H1 (cell line): ENCODE data around the gene KIF5C. TPM values are rescaled to one million over a fixed set of nuclear protein-coding genes. Genes with fewer than 3 reads are reported as not detected.

Source experiments
- CTCF ChIA-PET: fragments of 300-600 bp; sonication (Branson Sonifier 250); formaldehyde crosslinking; loops from one replicate; lab custom pipeline; 2021; ENCODE audit not compliant: partially characterized antibody; lab: Charles Lee
- POLR2A ChIA-PET: fragments of 300-600 bp; sonication (Branson Sonifier 250); formaldehyde crosslinking; loops from one replicate; lab custom pipeline; 2021; ENCODE audit warnings: inconsistent platforms; ENCODE audit not compliant: partially characterized antibody; lab: Charles Lee
- DNase-seq, 2 experiments: peaks; one replicate each; pipeline versions ENCODE4 v3.0.0 to v3.0.0-alpha.2; 2010 to 2022; ENCODE audit warnings: low spot score in 2 of 2, low read depth in 1 of 2, mixed read lengths in 1 of 2
- FAIRE-seq: peaks from 2 replicates; lab custom pipeline; 2011; peaks lifted over from hg19 to GRCh38; lab: Jason Lieb, UNC
- H2AFZ ChIP-seq: 2 replicates; pipeline ENCODE4 v1.8.1; 2012; ENCODE audit warnings: low read length, inconsistent platforms
- H2AK5ac ChIP-seq: 2 replicates; pipeline ENCODE4 v1.6.1; 2013; ENCODE audit warnings: low read depth, low read length
- H2BK120ac ChIP-seq: replicated peaks from 2 replicates; pipeline ENCODE3; 2013; ENCODE audit warnings: low read depth, low read length, inconsistent platforms
- H2BK12ac ChIP-seq: 2 replicates; pipeline ENCODE4 v1.6.1; 2013; ENCODE audit warnings: low read depth, low read length
- H2BK15ac ChIP-seq: 2 replicates; pipeline ENCODE4 v1.6.1; 2013; ENCODE audit warnings: low read length
- H2BK20ac ChIP-seq: 2 replicates; pipeline ENCODE4 v1.6.1; 2013; ENCODE audit warnings: low read length
- H2BK5ac ChIP-seq: 2 replicates; pipeline ENCODE4 v1.6.1; 2013; ENCODE audit warnings: low read depth, low read length
- H3K14ac ChIP-seq: 2 replicates; pipeline ENCODE4 v1.6.1; 2013; ENCODE audit warnings: inconsistent platforms; ENCODE audit not compliant: insufficient read length
- H3K18ac ChIP-seq: 2 replicates; pipeline ENCODE4 v1.6.1; 2013; ENCODE audit warnings: low read length; ENCODE audit errors: extremely low read depth
- H3K23ac ChIP-seq: 2 replicates; pipeline ENCODE4 v1.6.1; 2013; ENCODE audit warnings: inconsistent platforms; ENCODE audit not compliant: insufficient read length
- H3K23me2 ChIP-seq: 2 replicates; pipeline ENCODE4 v1.6.1; 2013; ENCODE audit warnings: low read depth, low read length
- H3K27ac ChIP-seq: 2 replicates; pipeline ENCODE4 v1.6.1; 2011; ENCODE audit warnings: low read depth, low read length, inconsistent platforms
- H3K27me3 ChIP-seq, 4 experiments: replicated peaks in 1 of 4; 1 replicate in 1 of 4; 2 replicates in 3 of 4; pipeline versions ENCODE4 v1.6.1 to v1.8.1; 2011 to 2013; ENCODE audit warnings: low read length in 3 of 4, mild to moderate bottlenecking in 3 of 4, inconsistent platforms in 2 of 4, mixed read lengths in 2 of 4, moderate library complexity in 1 of 4; ENCODE audit not compliant: control insufficient read depth in 3 of 4, insufficient read depth in 3 of 4; ENCODE audit errors: extremely low read depth in 1 of 4
- H3K36me3 ChIP-seq, 4 experiments: 2 replicates each; pipeline versions ENCODE4 v1.6.1 to v1.8.1; 2011 to 2013; ENCODE audit warnings: mild to moderate bottlenecking in 4 of 4, low read length in 3 of 4, moderate library complexity in 2 of 4, control low read depth in 1 of 4, inconsistent platforms in 1 of 4; ENCODE audit not compliant: insufficient read depth in 4 of 4, control insufficient read depth in 2 of 4
- H3K4ac ChIP-seq: replicated peaks from 2 replicates; pipeline ENCODE3; 2013; ENCODE audit warnings: low read length, low read depth, mixed read lengths, inconsistent platforms; ENCODE audit not compliant: insufficient read length
- H3K4me1 ChIP-seq, 4 experiments: replicated peaks in 1 of 4; 1 replicate in 1 of 4; 2 replicates in 3 of 4; pipeline versions ENCODE4 v1.6.1 to v1.8.1; 2011 to 2013; ENCODE audit warnings: low read length in 3 of 4, inconsistent platforms in 2 of 4, mixed read lengths in 1 of 4; ENCODE audit not compliant: insufficient read depth in 4 of 4, control insufficient read depth in 3 of 4
- H3K4me2 ChIP-seq, 2 experiments: 2 replicates each; pipeline versions ENCODE4 v1.6.1 to v1.8.1; 2011 to 2013; ENCODE audit warnings: low read depth in 2 of 2, low read length in 2 of 2, control low read depth in 1 of 2, inconsistent platforms in 1 of 2, mild to moderate bottlenecking in 1 of 2; ENCODE audit not compliant: insufficient read depth in 1 of 2
- H3K4me3 ChIP-seq, 4 experiments: fragments of 200-600, 300-600 bp in 1 of 4; sonication (generic), shearing (Covaris generic), sonication (Bioruptor Twin) in 1 of 4; 2 replicates each; pipeline versions ENCODE4 v1.5.1 to v1.8.1; 2011 to 2016; ENCODE audit warnings: low read length in 4 of 4, low read depth in 3 of 4, control low read depth in 2 of 4, inconsistent platforms in 2 of 4, mild to moderate bottlenecking in 2 of 4, mixed read lengths in 1 of 4, moderate library complexity in 1 of 4; ENCODE audit not compliant: insufficient read depth in 2 of 4; ENCODE audit errors: extremely low read depth in 1 of 4
- H3K56ac ChIP-seq: replicated peaks from 2 replicates; pipeline ENCODE3; 2013; ENCODE audit warnings: low read depth, mild to moderate bottlenecking, mixed read lengths, low read length, inconsistent platforms; ENCODE audit not compliant: insufficient read length
- H3K79me1 ChIP-seq: 2 replicates; pipeline ENCODE4 v1.6.1; 2013; ENCODE audit warnings: low read depth, low read length, control low read depth
- H3K79me2 ChIP-seq, 2 experiments: 2 replicates each; pipeline versions ENCODE4 v1.6.1 to v1.8.1; 2012 to 2013; ENCODE audit warnings: low read length in 2 of 2, mild to moderate bottlenecking in 2 of 2, inconsistent platforms in 1 of 2; ENCODE audit not compliant: insufficient read depth in 2 of 2, control insufficient read depth in 1 of 2
- H3K9ac ChIP-seq, 4 experiments: replicated peaks in 1 of 4; 1 replicate in 1 of 4; 2 replicates in 3 of 4; pipeline versions ENCODE4 v1.6.1 to v1.8.1; 2011 to 2013; ENCODE audit warnings: low read depth in 3 of 4, low read length in 3 of 4, control low read depth in 2 of 4, mild to moderate bottlenecking in 2 of 4, moderate library complexity in 2 of 4, inconsistent platforms in 1 of 4; ENCODE audit errors: extremely low read depth in 1 of 4
- H3K9me3 ChIP-seq, 2 experiments: 2 replicates each; pipeline versions ENCODE4 v1.6.1 to v1.8.1; 2012 to 2013; ENCODE audit warnings: mild to moderate bottlenecking in 2 of 2, moderate library complexity in 2 of 2, control low read depth in 1 of 2, inconsistent platforms in 1 of 2, low read depth in 1 of 2, low read length in 1 of 2, mixed read lengths in 1 of 2; ENCODE audit not compliant: insufficient read depth in 2 of 2
- H4K20me1 ChIP-seq, 2 experiments: replicated peaks in 1 of 2; 2 replicates each; pipeline versions ENCODE3 to v1.8.1; 2011 to 2013; ENCODE audit warnings: inconsistent platforms in 2 of 2, low read length in 2 of 2, mild to moderate bottlenecking in 1 of 2; ENCODE audit not compliant: insufficient read depth in 2 of 2, control insufficient read depth in 1 of 2
- H4K5ac ChIP-seq: 2 replicates; pipeline ENCODE4 v1.6.1; 2013; ENCODE audit warnings: low read length, low read depth, mixed read lengths, inconsistent platforms; ENCODE audit not compliant: insufficient read length
- H4K8ac ChIP-seq: 2 replicates; pipeline ENCODE4 v1.8.0; 2013; ENCODE audit warnings: mild to moderate bottlenecking, moderate library complexity, low read length, inconsistent platforms; ENCODE audit not compliant: insufficient read depth; ENCODE audit errors: extremely low read depth
- H4K91ac ChIP-seq: replicated peaks from 2 replicates; pipeline ENCODE3; 2013; ENCODE audit warnings: low read length, mixed read lengths, inconsistent platforms; ENCODE audit not compliant: insufficient read length
- CHD1 ChIP-seq: IDR thresholded peaks from 2 replicates; pipeline ENCODE4 v1.6.1; 2012; ENCODE audit warnings: low read depth, low read length, improper control_type of control experiment
- FOSL1 ChIP-seq: IDR thresholded peaks from 2 replicates; pipeline ENCODE4 v1.6.1; 2011; ENCODE audit warnings: mild to moderate bottlenecking, low read depth, low read length, moderate library complexity; ENCODE audit not compliant: insufficient read depth
- JUN ChIP-seq: IDR thresholded peaks from 2 replicates; pipeline ENCODE4 v1.6.1; 2011; ENCODE audit warnings: low read depth, mild to moderate bottlenecking, improper control_type of control experiment, low read length
- POLR2A ChIP-seq, 2 experiments: IDR thresholded peaks; 1 replicate in 1 of 2; 2 replicates in 1 of 2; pipeline ENCODE4 v1.6.1; 2011; ENCODE audit warnings: low read depth in 2 of 2, low read length in 2 of 2, mild to moderate bottlenecking in 2 of 2; ENCODE audit errors: control extremely low read depth in 1 of 2
- POU5F1 ChIP-seq: IDR thresholded peaks from 2 replicates; pipeline ENCODE4 v1.6.1; 2011; ENCODE audit warnings: low read depth, mild to moderate bottlenecking, low read length, moderate library complexity
- RBBP5 ChIP-seq: IDR thresholded peaks from 2 replicates; pipeline ENCODE4 v1.7.1; 2012; ENCODE audit warnings: low read depth, mild to moderate bottlenecking, inconsistent platforms, low read length, moderate library complexity, borderline replicate concordance
- RNF2 ChIP-seq: fragments of 200-900, 300-1000 bp; sonication (generic); IDR thresholded peaks from 2 replicates; pipeline ENCODE4 v1.7.1; 2016; ENCODE audit warnings: borderline replicate concordance, low read depth, mild to moderate bottlenecking, antibody characterized with exemption, low read length; ENCODE audit not compliant: poor library complexity, severe bottlenecking; ENCODE audit errors: missing control alignments
- SIX5 ChIP-seq: IDR thresholded peaks from 2 replicates; pipeline ENCODE4 v1.6.1; 2011; ENCODE audit warnings: mild to moderate bottlenecking, low read depth, low read length
- SP2 ChIP-seq: IDR thresholded peaks from 2 replicates; pipeline ENCODE4 v1.6.1; 2012; ENCODE audit warnings: mild to moderate bottlenecking, low read length, inconsistent platforms
- SP4 ChIP-seq: IDR thresholded peaks from 2 replicates; pipeline ENCODE4 v1.6.1; 2012; ENCODE audit warnings: low read length, inconsistent platforms
- TEAD4 ChIP-seq: IDR thresholded peaks from 2 replicates; pipeline ENCODE4 v1.6.1; 2012; ENCODE audit warnings: low read depth, low read length, inconsistent platforms, mixed read lengths
- WGBS, 2 experiments: shearing (Covaris generic) in 1 of 2; methylation state at CpG; one replicate each; pipeline versions ENCODE4 v1.1.6 to v1.1.7; 2013 to 2015; ENCODE audit warnings: low lambda C conversion rate in 2 of 2, mixed read lengths in 2 of 2, inconsistent platforms in 1 of 2, low coverage in 1 of 2, missing lambda C conversion rate in 1 of 2; ENCODE audit not compliant: insufficient replicate concordance in 2 of 2, insufficient coverage in 1 of 2, insufficient read length in 1 of 2; ENCODE audit errors: extremely low coverage in 1 of 2, missing lambda C conversion rate in 1 of 2; 5-methylcytosine and 5-hydroxymethylcytosine counted together
- polyA plus RNA-seq, 7 experiments: library from polyadenylated mRNA; depleted of rRNA in 3 of 7; stranded (reverse) in 5 of 7; unstranded in 2 of 7; fragments of >200 nt in 5 of 7; fragments of 200-250 nt in 2 of 7; gene quantifications; 1 replicate in 5 of 7; 2 replicates in 1 of 7; 4 replicates in 1 of 7; pipeline versions ENCODE4 v1.2.1 to v1.2.3, GENCODE V29; 2011 to 2013; ENCODE audit warnings: missing spikeins in 2 of 7, mixed read lengths in 2 of 7
- total RNA-seq: library from RNA; stranded (reverse); fragmentation: NEBNext Ultra II Directional; extraction: Animal tissue kit (Norgen Biotek cat#: 25700); gene quantifications from 2 replicates; pipeline ENCODE4 v1.2.1, GENCODE V29; 2021
- TF ChIP-seq, protein P1 (sequence below): IDR thresholded peaks from 2 replicates; pipeline ENCODE4 v1.6.1; 2011; ENCODE audit warnings: low read length, improper control_type of control experiment

Gene KIF5C
- total and polyA plus RNA-seq, 2 of the 8 experiments (the other 6 are each of a cell fraction or from before 2014, with no cell fraction given): 16.3 to 66.4 TPM

DNA sequence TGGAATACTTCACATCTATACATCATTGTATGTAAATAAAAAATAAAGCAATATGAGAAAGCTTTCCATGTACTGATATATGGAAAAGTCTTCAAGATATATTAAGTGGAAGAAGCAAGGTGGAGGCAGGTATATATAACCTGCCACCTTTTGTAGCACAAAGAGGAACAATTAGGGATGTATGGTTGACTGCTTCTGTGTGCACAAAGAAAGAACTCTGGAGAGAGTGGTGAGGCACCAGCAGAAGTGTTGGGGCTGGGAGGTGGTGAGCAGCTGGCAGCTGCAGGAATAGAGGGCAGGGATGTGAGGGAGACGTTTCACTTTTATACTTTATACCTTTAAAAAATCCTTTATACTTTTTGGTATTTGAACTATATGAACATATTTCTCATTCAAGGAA, 26.1 kb downstream of the KIF5C start:
- no peak for DNase-seq
- H2BK5ac ChIP-seq: no peak overlapping the region
- H3K4ac ChIP-seq: no peak overlapping the region
- no peak overlapping the region for H4K91ac ChIP-seq
- no peaks in the 10 kb centered on the region for H3K23me2 ChIP-seq
- H3K27me3 ChIP-seq: no peaks in the 10 kb centered on the region
- H3K9me3 ChIP-seq: no peaks in the 10 kb centered on the region
- no peak overlapping the region for H3K56ac ChIP-seq
- no peak overlapping the region for H3K4me2 ChIP-seq
- H2AK5ac ChIP-seq: no peak overlapping the region
- no peak overlapping the region for H2AFZ ChIP-seq
- no peaks in the 10 kb centered on the region; a peak in 1 of 8 replicates for H3K36me3 ChIP-seq
- no peak overlapping the region for H2BK20ac ChIP-seq
- H4K20me1 ChIP-seq: peaks cover 0 to 4% of the 10 kb centered on the region in 2 experiments
- H3K4me3 ChIP-seq: no peak overlapping the region
- ChIA-PET CTCF (interaction anchor here (0.9 to 1.9 kb wide), 4 partner anchors 8 to 116 kb away, joined by 3 to 7 read pairs (median 3); no protein-coding TSS in a partner anchor), POLR2A (no interaction called here)
- no peak overlapping the region for H3K9ac ChIP-seq
- no peak overlapping the region for H2BK15ac ChIP-seq
- no peak overlapping the region for H3K14ac ChIP-seq
- 0 out of 2 replicates have a peak, but pooled peaks cover 9% of the 10 kb centered on the region for H3K79me1 ChIP-seq
- no peak overlapping the region for H3K27ac ChIP-seq
- H3K18ac ChIP-seq: no peak overlapping the region
- WGBS, 2 experiments: 81% methylated on average over 1 of the region's 1 CpG; no CpG with 5 or more reads in 1 of the 2 experiments
- no peak overlapping the region for H3K23ac ChIP-seq
- H3K4me1 ChIP-seq: peaks cover 0 to 4% (median 0%) of the 10 kb centered on the region in 4 experiments; a peak in 1 of 7 replicates
- no peak for FAIRE-seq
- H2BK120ac ChIP-seq: no peak overlapping the region
- no peak overlapping the region for H2BK12ac ChIP-seq
- TF ChIP-seq JUN: no peak
- TF ChIP-seq TEAD4: no peak
- TF ChIP-seq FOSL1: no peak
- TF ChIP-seq SP2: no peak
- no peak for TF ChIP-seq RBBP5
- TF ChIP-seq CHD1: no peak
- no peak for TF ChIP-seq POU5F1
- TF ChIP-seq SIX5: no peak
- TF ChIP-seq, protein P1, sequence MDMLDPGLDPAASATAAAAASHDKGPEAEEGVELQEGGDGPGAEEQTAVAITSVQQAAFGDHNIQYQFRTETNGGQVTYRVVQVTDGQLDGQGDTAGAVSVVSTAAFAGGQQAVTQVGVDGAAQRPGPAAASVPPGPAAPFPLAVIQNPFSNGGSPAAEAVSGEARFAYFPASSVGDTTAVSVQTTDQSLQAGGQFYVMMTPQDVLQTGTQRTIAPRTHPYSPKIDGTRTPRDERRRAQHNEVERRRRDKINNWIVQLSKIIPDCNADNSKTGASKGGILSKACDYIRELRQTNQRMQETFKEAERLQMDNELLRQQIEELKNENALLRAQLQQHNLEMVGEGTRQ: no peak
- TF ChIP-seq POLR2A (IDR thresholded peaks at IDR 0.05; ENCODE audit: control extremely low read depth in 1 of 2, low read depth in 2 of 2, low read length in 2 of 2): no peak
- TF ChIP-seq RNF2: no peak
- no peak for TF ChIP-seq SP4
- no peak overlapping the region for H4K8ac ChIP-seq
- peaks cover 0 to 48% of the 10 kb centered on the region in 2 experiments; a peak in 2 of 4 replicates for H3K79me2 ChIP-seq
- H4K5ac ChIP-seq: no peak overlapping the region
